Activated naive CD8-positive, alpha-beta T cell treated with anti-CD3 and anti-CD28 coated beads for 36 hours (primary cell): Measurements from ENCODE around the gene GP5. TPM values are rescaled to one million over a fixed set of nuclear protein-coding genes. Genes with fewer than 3 reads are reported as not detected.

ENCODE experiments used
- DNase-seq: peaks from one replicate; pipeline ENCODE4 v3.0.0; 2021
- H3K27ac Mint-ChIP-seq: one replicate; pipeline ENCODE4 v1.8.0; 2022; ENCODE audit warnings: mild to moderate bottlenecking, moderate library complexity, mixed read lengths
- H3K27me3 Mint-ChIP-seq: one replicate; pipeline ENCODE4 v1.8.0; 2022; ENCODE audit warnings: mild to moderate bottlenecking, mixed read lengths
- H3K36me3 Mint-ChIP-seq: one replicate; pipeline ENCODE4 v1.8.0; 2021; ENCODE audit warnings: mild to moderate bottlenecking, mixed read lengths
- H3K4me1 Mint-ChIP-seq: one replicate; pipeline ENCODE4 v1.8.0; 2021; ENCODE audit warnings: mixed read lengths
- H3K4me3 Mint-ChIP-seq: one replicate; pipeline ENCODE4 v1.8.0; 2022; ENCODE audit warnings: mild to moderate bottlenecking, moderate library complexity, mixed read lengths
- H3K9me3 Mint-ChIP-seq: one replicate; pipeline ENCODE4 v1.8.0; 2022; ENCODE audit warnings: mixed read lengths
- total RNA-seq, 2 experiments: library from RNA; stranded (reverse); gene quantifications; one replicate each; pipeline ENCODE4 v1.2.3, GENCODE V29; 2021

GP5 gene
- total RNA-seq, 2 experiments from 2014 or later = 0.80 TPM

GRCh38 chr3:194375473-194376240 is 23.4 kb downstream of the GP5 start:
- DNase-seq = no peak
- Mint-ChIP-seq H3K4me3 (no peak overlapping the region), H3K4me1 (no peaks in the 10 kb centered on the region), H3K36me3 (no peaks in the 10 kb centered on the region), H3K27me3 (peaks cover 20% of the 10 kb centered on the region), H3K27ac (no peak overlapping the region), H3K9me3 (no peaks in the 10 kb centered on the region)

- no peaks in the 10 kb centered on the region for H3K4me1 Mint-ChIP-seq
- H3K4me3 Mint-ChIP-seq = no peak overlapping the region
- H3K9me3 Mint-ChIP-seq = no peaks in the 10 kb centered on the region
- no peaks in the 10 kb centered on the region for H3K36me3 Mint-ChIP-seq
- no peak for DNase-seq
- H3K27ac Mint-ChIP-seq = no peak overlapping the region
- H3K27me3 Mint-ChIP-seq = peaks cover 27% of the 10 kb centered on the region
These were observed 24.1 kb downstream of the GP5 start for GRCh38 chr3:194374935-194375334.

GRCh38 chr3:194373899-194374298 is 25.2 kb downstream of the GP5 start:
- Mint-ChIP-seq H3K27ac (no peak overlapping the region), H3K4me1 (no peaks in the 10 kb centered on the region), H3K36me3 (no peaks in the 10 kb centered on the region), H3K4me3 (no peak overlapping the region), H3K9me3 (no peaks in the 10 kb centered on the region), H3K27me3 (peaks cover 37% of the 10 kb centered on the region)
- no peak for DNase-seq

GRCh38 chr3:194373028-194373427 is 26.0 kb downstream of the GP5 start:
- H3K4me3 Mint-ChIP-seq = no peak overlapping the region
- no peaks in the 10 kb centered on the region for H3K9me3 Mint-ChIP-seq
- DNase-seq = no peak
- H3K36me3 Mint-ChIP-seq = no peaks in the 10 kb centered on the region
- no peak overlapping the region for H3K27ac Mint-ChIP-seq
- H3K27me3 Mint-ChIP-seq = peaks cover 42% of the 10 kb centered on the region
- H3K4me1 Mint-ChIP-seq = no peaks in the 10 kb centered on the region

GRCh38 chr3:194370753-194371152 is 28.3 kb downstream of the GP5 start:
- peaks cover 53% of the 10 kb centered on the region for H3K27me3 Mint-ChIP-seq
- no peaks in the 10 kb centered on the region for H3K4me1 Mint-ChIP-seq
- H3K4me3 Mint-ChIP-seq = no peak overlapping the region
- H3K9me3 Mint-ChIP-seq = no peaks in the 10 kb centered on the region
- no peak for DNase-seq
- H3K36me3 Mint-ChIP-seq = no peaks in the 10 kb centered on the region
- no peak overlapping the region for H3K27ac Mint-ChIP-seq

GRCh38 chr3:194369522-194370279 is 29.4 kb downstream of the GP5 start, which contains the start of gene LRRC15:
LRRC15 (minus strand) TSS chr3:194369743; CDS start chr3:194361043, 8,700 bp downstream.
- H3K9me3 Mint-ChIP-seq = no peaks in the 10 kb centered on the region
- H3K4me1 Mint-ChIP-seq = no peaks in the 10 kb centered on the region
- H3K27ac Mint-ChIP-seq = no peak within 1 kb of the TSS
- H3K27me3 Mint-ChIP-seq = peaks cover 47% of the 10 kb centered on the region
- no peak for DNase-seq
- H3K4me3 Mint-ChIP-seq = no peak within 1 kb of the TSS
- no peaks in the 10 kb centered on the region for H3K36me3 Mint-ChIP-seq

- Mint-ChIP-seq H3K4me1 (no peaks in the 10 kb centered on the region), H3K27me3 (peaks cover 47% of the 10 kb centered on the region), H3K27ac (no peak overlapping the region), H3K9me3 (no peaks in the 10 kb centered on the region), H3K36me3 (no peaks in the 10 kb centered on the region), H3K4me3 (no peak overlapping the region)
- no peak for DNase-seq
These were observed 30.1 kb downstream of the GP5 start for GRCh38 chr3:194368918-194369317.

- peaks cover 47% of the 10 kb centered on the region for H3K27me3 Mint-ChIP-seq
- no peak overlapping the region for H3K27ac Mint-ChIP-seq
- no peak for DNase-seq
- no peaks in the 10 kb centered on the region for H3K9me3 Mint-ChIP-seq
- no peaks in the 10 kb centered on the region for H3K36me3 Mint-ChIP-seq
- no peaks in the 10 kb centered on the region for H3K4me1 Mint-ChIP-seq
- H3K4me3 Mint-ChIP-seq = no peak overlapping the region
These were observed 30.8 kb downstream of the GP5 start for GRCh38 chr3:194367992-194368841.

- Mint-ChIP-seq H3K36me3 (no peaks in the 10 kb centered on the region), H3K27ac (no peak overlapping the region), H3K27me3 (peaks cover 41% of the 10 kb centered on the region), H3K4me3 (no peak overlapping the region), H3K9me3 (no peaks in the 10 kb centered on the region), H3K4me1 (no peaks in the 10 kb centered on the region)
- no peak for DNase-seq
These were observed 33.0 kb downstream of the GP5 start for GRCh38 chr3:194365978-194366490.

- peaks cover 36% of the 10 kb centered on the region for H3K27me3 Mint-ChIP-seq
- H3K9me3 Mint-ChIP-seq = no peaks in the 10 kb centered on the region
- H3K27ac Mint-ChIP-seq = no peak overlapping the region
- no peak for DNase-seq
- H3K36me3 Mint-ChIP-seq = no peaks in the 10 kb centered on the region
- no peaks in the 10 kb centered on the region for H3K4me1 Mint-ChIP-seq
- H3K4me3 Mint-ChIP-seq = no peak overlapping the region
These were observed 33.5 kb downstream of the GP5 start for GRCh38 chr3:194365526-194365925.

GRCh38 chr3:194364652-194365434 is 34.2 kb downstream of the GP5 start:
- H3K4me1 Mint-ChIP-seq = no peaks in the 10 kb centered on the region
- no peak for DNase-seq
- H3K36me3 Mint-ChIP-seq = no peaks in the 10 kb centered on the region
- no peaks in the 10 kb centered on the region for H3K9me3 Mint-ChIP-seq
- no peak overlapping the region for H3K27ac Mint-ChIP-seq
- H3K27me3 Mint-ChIP-seq = peaks cover 29% of the 10 kb centered on the region
- no peak overlapping the region for H3K4me3 Mint-ChIP-seq

GRCh38 chr3:194364314-194364651 is 34.8 kb downstream of the GP5 start:
- Mint-ChIP-seq H3K9me3 (no peaks in the 10 kb centered on the region), H3K36me3 (no peaks in the 10 kb centered on the region), H3K4me3 (no peak overlapping the region), H3K27ac (no peak overlapping the region), H3K27me3 (peaks cover 24% of the 10 kb centered on the region), H3K4me1 (no peaks in the 10 kb centered on the region)
- no peak for DNase-seq

- no peak overlapping the region for H3K27ac Mint-ChIP-seq
- no peaks in the 10 kb centered on the region for H3K27me3 Mint-ChIP-seq
- H3K9me3 Mint-ChIP-seq = no peaks in the 10 kb centered on the region
- H3K4me3 Mint-ChIP-seq = no peak overlapping the region
- H3K36me3 Mint-ChIP-seq = no peaks in the 10 kb centered on the region
- no peak for DNase-seq
- no peaks in the 10 kb centered on the region for H3K4me1 Mint-ChIP-seq
These were observed 38.5 kb downstream of the GP5 start for GRCh38 chr3:194360568-194360967.

GRCh38 chr3:194357681-194358080 is 41.4 kb downstream of the GP5 start:
- Mint-ChIP-seq H3K27me3 (no peaks in the 10 kb centered on the region), H3K36me3 (no peaks in the 10 kb centered on the region), H3K4me1 (no peaks in the 10 kb centered on the region), H3K4me3 (no peak overlapping the region), H3K27ac (no peak overlapping the region), H3K9me3 (no peaks in the 10 kb centered on the region)
- no peak for DNase-seq
